ENCODE data around the gene TCEAL5. TPM values are rescaled to one million over a fixed set of nuclear protein-coding genes. Genes with fewer than 3 reads are reported as not detected.
"Not testable (repeated sequence)": the region's sequence is repeated elsewhere in the genome, so short reads cannot be mapped to it uniquely, and the experiment has no call there.

TCEAL5 gene
- 8.7 TPM for total RNA-seq (ENCODE audit: unreplicated experiment)
- long read RNA-seq, transcript TCEAL5-201 (3 exons, 1,168 nt): major isoform, 7 of 7 reads
- long read RNA-seq, partial matches to known transcripts: 0 of 7 reads
- long read RNA-seq, other reads (novel, unspliced or antisense): 0 of 7 reads

- no peaks in the 10 kb centered on the region for H3K4me1 Mint-ChIP-seq (ENCODE audit: low read depth, unreplicated experiment)
- no peaks in the 10 kb centered on the region for H3K36me3 Mint-ChIP-seq (ENCODE audit: unreplicated experiment)
- DNase-seq: peak; percentile 18
- H3K27ac Mint-ChIP-seq (ENCODE audit: unreplicated experiment): peak within 1 kb of the TSS; percentile 70
- peaks cover 3% of the 10 kb centered on the region for H3K9me3 Mint-ChIP-seq (ENCODE audit: unreplicated experiment)
- no peaks in the 10 kb centered on the region for H3K27me3 Mint-ChIP-seq (ENCODE audit: unreplicated experiment)
- peak within 1 kb of the TSS; percentile 88 for H3K4me3 Mint-ChIP-seq (ENCODE audit: unreplicated experiment)
- no peak for TF ChIP-seq CTCF (IDR thresholded peaks at IDR 0.05; ENCODE audit: partially characterized antibody, unreplicated experiment)
Observed at GRCh38 chrX:103276581-103277002, at the start of gene TCEAL5. Gene TCEAL5 (minus strand): TSS chrX:103276750. CDS start chrX:103274563, 2,187 bp downstream.

GRCh38 chrX:103311399-103311780 lies 34.8 kb upstream of the TCEAL5 start:
- peaks cover 2% of the 10 kb centered on the region for H3K9me3 Mint-ChIP-seq (ENCODE audit: unreplicated experiment)
- H3K27ac Mint-ChIP-seq (ENCODE audit: unreplicated experiment): no peak overlapping the region
- H3K36me3 Mint-ChIP-seq (ENCODE audit: unreplicated experiment): no peaks in the 10 kb centered on the region
- DNase-seq: no peak
- no peaks in the 10 kb centered on the region for H3K27me3 Mint-ChIP-seq (ENCODE audit: unreplicated experiment)
- peak overlapping the region; percentile 90 for H3K4me3 Mint-ChIP-seq (ENCODE audit: unreplicated experiment)
- H3K4me1 Mint-ChIP-seq (ENCODE audit: low read depth, unreplicated experiment): peaks cover 3% of the 10 kb centered on the region
- no peak for TF ChIP-seq CTCF (IDR thresholded peaks at IDR 0.05; ENCODE audit: partially characterized antibody, unreplicated experiment)

GRCh38 chrX:103310555-103311398 lies 34.2 kb upstream of the TCEAL5 start, which contains the start of gene BEX2:
Gene BEX2 (minus strand): TSS chrX:103310990. CDS start chrX:103309976, 1,014 bp downstream.
- DNase-seq: peak; percentile 88
- peak within 1 kb of the TSS; percentile 91 for H3K4me3 Mint-ChIP-seq (ENCODE audit: unreplicated experiment)
- no peaks in the 10 kb centered on the region for H3K36me3 Mint-ChIP-seq (ENCODE audit: unreplicated experiment)
- no peaks in the 10 kb centered on the region for H3K27me3 Mint-ChIP-seq (ENCODE audit: unreplicated experiment)
- H3K27ac Mint-ChIP-seq (ENCODE audit: unreplicated experiment): peak within 1 kb of the TSS; percentile 84
- H3K9me3 Mint-ChIP-seq (ENCODE audit: unreplicated experiment): peaks cover 2% of the 10 kb centered on the region
- no peak for TF ChIP-seq CTCF (IDR thresholded peaks at IDR 0.05; ENCODE audit: partially characterized antibody, unreplicated experiment)
- peaks cover 3% of the 10 kb centered on the region for H3K4me1 Mint-ChIP-seq (ENCODE audit: low read depth, unreplicated experiment)

GRCh38 chrX:103309860-103310554 lies 33.5 kb upstream of the TCEAL5 start:
- Mint-ChIP-seq H3K9me3 (ENCODE audit: unreplicated experiment) (peaks cover 2% of the 10 kb centered on the region), H3K4me3 (ENCODE audit: unreplicated experiment) (peak overlapping the region; percentile 91), H3K36me3 (ENCODE audit: unreplicated experiment) (no peaks in the 10 kb centered on the region), H3K4me1 (ENCODE audit: low read depth, unreplicated experiment) (peaks cover 3% of the 10 kb centered on the region), H3K27ac (ENCODE audit: unreplicated experiment) (peak overlapping the region; percentile 81), H3K27me3 (ENCODE audit: unreplicated experiment) (no peaks in the 10 kb centered on the region)
- TF ChIP-seq CTCF (IDR thresholded peaks at IDR 0.05; ENCODE audit: partially characterized antibody, unreplicated experiment): no peak
- peak; percentile 17 for DNase-seq

GRCh38 chrX:103305666-103306065 lies 29.1 kb upstream of the TCEAL5 start:
- H3K4me1 Mint-ChIP-seq (ENCODE audit: low read depth, unreplicated experiment); H3K27me3 Mint-ChIP-seq (ENCODE audit: unreplicated experiment); H3K27ac Mint-ChIP-seq (ENCODE audit: unreplicated experiment); H3K36me3 Mint-ChIP-seq (ENCODE audit: unreplicated experiment); DNase-seq; H3K4me3 Mint-ChIP-seq (ENCODE audit: unreplicated experiment); H3K9me3 Mint-ChIP-seq (ENCODE audit: unreplicated experiment): not testable (repeated sequence)

Measured in glutamatergic neuron (in vitro differentiated cells).